Activated CD4-positive, alpha-beta memory T cell treated with anti-CD3 and anti-CD28 coated beads for 36 hours (primary cell): ENCODE data around the gene KCNE4. TPM values are rescaled to one million over a fixed set of nuclear protein-coding genes. Genes with fewer than 3 reads are reported as not detected.

Source experiments
- CTCF ChIA-PET: fragments of 350-600 bp; sonication (Branson Sonifier 250); formaldehyde crosslinking; loops from one replicate; lab custom pipeline; 2021; ENCODE audit warnings: antibody characterized with exemption, inconsistent platforms; lab: Charles Lee
- POLR2A ChIA-PET: fragments of 350-600 bp; sonication (Branson Sonifier 250); formaldehyde crosslinking; loops from one replicate; lab custom pipeline; 2021; ENCODE audit warnings: antibody characterized with exemption; lab: Charles Lee
- DNase-seq: peaks from one replicate; pipeline ENCODE4 v3.0.0-alpha.2; 2020
- H3K27ac Mint-ChIP-seq: one replicate; pipeline ENCODE4 v1.8.0; 2021; ENCODE audit warnings: mixed read lengths
- H3K27me3 Mint-ChIP-seq: one replicate; pipeline ENCODE4 v1.8.0; 2021; ENCODE audit warnings: mixed read lengths
- H3K36me3 Mint-ChIP-seq: one replicate; pipeline ENCODE4 v1.8.0; 2021; ENCODE audit warnings: mixed read lengths
- H3K4me1 Mint-ChIP-seq: one replicate; pipeline ENCODE4 v1.8.0; 2021; ENCODE audit warnings: low read depth, mixed read lengths
- H3K4me3 Mint-ChIP-seq: one replicate; pipeline ENCODE4 v1.8.0; 2021; ENCODE audit warnings: mild to moderate bottlenecking, mixed read lengths
- H3K9me3 Mint-ChIP-seq: one replicate; pipeline ENCODE4 v1.8.0; 2021; ENCODE audit warnings: mixed read lengths
- intact Hi-C: fragments of 100-400 bp; cut with micrococcal nuclease; formaldehyde crosslinking; loops from one replicate; pipeline ENCODE4 v1.15.1; 2023
- total RNA-seq, 2 experiments: library from RNA; stranded (reverse); gene quantifications; one replicate each; pipeline ENCODE4 v1.2.3, GENCODE V29; 2021

The KCNE4 gene
- total RNA-seq, 2 experiments from 2014 or later = not detected

- H3K27ac Mint-ChIP-seq = no peak overlapping the region
- no peak overlapping the region for H3K4me3 Mint-ChIP-seq
- ChIA-PET POLR2A (no interaction called here), CTCF (no interaction called here)
- no peak for DNase-seq
- H3K27me3 Mint-ChIP-seq = peaks cover 8% of the 10 kb centered on the region
- intact Hi-C loops = no loop called here
- no peaks in the 10 kb centered on the region for H3K36me3 Mint-ChIP-seq
- no peaks in the 10 kb centered on the region for H3K9me3 Mint-ChIP-seq
- H3K4me1 Mint-ChIP-seq = no peaks in the 10 kb centered on the region
These were observed 1.6 kb downstream of the KCNE4 start for GRCh38 chr2:223053484-223054192.

DNA sequence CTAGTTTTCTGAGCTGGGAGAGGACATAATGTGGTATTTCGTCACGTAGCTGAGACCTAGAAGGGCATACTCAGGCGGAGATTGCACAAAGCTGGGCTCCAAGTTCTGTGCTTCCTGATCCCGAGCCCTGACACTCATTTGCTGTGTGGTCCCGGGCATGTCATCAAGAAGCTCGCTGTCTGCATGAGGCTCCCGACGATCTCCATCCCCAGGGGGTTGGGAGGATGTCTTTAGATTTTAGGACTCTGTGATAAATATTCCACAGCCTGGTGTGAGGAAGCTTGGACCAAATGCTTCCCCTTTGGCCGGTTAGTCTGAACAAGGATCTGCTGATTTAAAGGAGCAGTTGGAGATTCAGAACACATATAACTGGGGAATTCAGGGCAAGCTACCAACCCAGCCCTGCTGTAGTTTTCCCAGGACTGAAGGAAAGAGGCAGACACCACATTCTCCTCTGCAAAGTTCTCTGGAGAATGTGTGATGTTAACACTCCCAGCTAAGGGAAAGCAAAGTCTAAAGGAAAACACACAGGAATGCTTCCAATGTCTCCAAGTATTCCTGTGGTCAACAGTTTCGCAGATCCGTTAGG is 2.3 kb downstream of the KCNE4 start:
- CTCF ChIA-PET = no interaction called here
- intact Hi-C loops = no loop called here
- DNase-seq = no peak
- no peak overlapping the region for H3K27ac Mint-ChIP-seq
- no peaks in the 10 kb centered on the region for H3K4me1 Mint-ChIP-seq
- H3K4me3 Mint-ChIP-seq = no peak overlapping the region
- POLR2A ChIA-PET = no interaction called here
- no peaks in the 10 kb centered on the region for H3K9me3 Mint-ChIP-seq
- peaks cover 8% of the 10 kb centered on the region for H3K27me3 Mint-ChIP-seq
- H3K36me3 Mint-ChIP-seq = no peaks in the 10 kb centered on the region

- POLR2A ChIA-PET = no interaction called here
- Mint-ChIP-seq H3K4me3 (no peak overlapping the region), H3K9me3 (no peaks in the 10 kb centered on the region), H3K27ac (no peak overlapping the region), H3K4me1 (no peaks in the 10 kb centered on the region), H3K36me3 (no peaks in the 10 kb centered on the region), H3K27me3 (peaks cover 8% of the 10 kb centered on the region)
- CTCF ChIA-PET = no interaction called here
- intact Hi-C loops = no loop called here
- no peak for DNase-seq
These were observed 3.1 kb downstream of the KCNE4 start for GRCh38 chr2:223055140-223055539.

- POLR2A ChIA-PET = no interaction called here
- Mint-ChIP-seq H3K4me1 (no peaks in the 10 kb centered on the region), H3K27me3 (peaks cover 7% of the 10 kb centered on the region), H3K27ac (no peak overlapping the region), H3K9me3 (no peaks in the 10 kb centered on the region), H3K4me3 (no peak overlapping the region), H3K36me3 (no peaks in the 10 kb centered on the region)
- intact Hi-C loops = no loop called here
- DNase-seq = no peak
- CTCF ChIA-PET = no interaction called here
These were observed 3.8 kb downstream of the KCNE4 start for GRCh38 chr2:223055836-223056235.

DNA sequence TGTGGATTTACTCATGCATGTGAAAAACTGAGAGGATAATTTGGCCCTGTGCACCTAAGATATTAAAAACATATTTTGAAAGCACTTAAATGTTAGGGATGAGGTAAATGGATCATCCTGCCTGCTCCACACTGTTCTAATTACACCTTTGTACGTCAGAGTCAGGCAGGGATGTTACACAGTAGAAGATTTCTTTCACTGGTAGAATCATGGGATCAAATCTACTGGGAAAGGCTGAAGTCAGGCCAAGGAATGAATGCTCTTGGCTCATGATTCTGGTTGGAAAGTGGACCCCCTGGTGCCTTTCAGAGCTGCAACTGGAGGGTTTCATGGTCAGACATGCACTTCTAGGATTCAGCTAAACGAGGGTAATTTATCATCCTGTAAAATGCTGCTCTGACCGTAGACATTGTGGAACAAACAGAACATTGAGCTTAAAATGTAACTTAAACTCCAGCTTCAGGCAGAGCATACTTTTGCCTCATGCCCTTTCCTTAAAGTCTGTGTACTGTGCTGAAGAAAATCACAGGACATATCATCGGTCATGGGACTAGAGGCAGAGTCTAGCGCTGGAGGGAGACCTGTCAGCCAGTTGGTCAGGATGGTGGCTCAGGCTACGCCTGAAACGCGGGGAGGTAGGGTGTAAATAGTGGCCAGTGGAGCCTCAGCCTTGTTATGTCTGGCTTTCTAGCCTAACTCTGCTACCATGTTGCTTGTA is 4.9 kb downstream of the KCNE4 start:
- peaks cover 3% of the 10 kb centered on the region for H3K27me3 Mint-ChIP-seq
- DNase-seq = no peak
- intact Hi-C loops = no loop called here
- H3K27ac Mint-ChIP-seq = no peak overlapping the region
- no peak overlapping the region for H3K4me3 Mint-ChIP-seq
- H3K9me3 Mint-ChIP-seq = no peaks in the 10 kb centered on the region
- no peaks in the 10 kb centered on the region for H3K36me3 Mint-ChIP-seq
- CTCF ChIA-PET = no interaction called here
- no peaks in the 10 kb centered on the region for H3K4me1 Mint-ChIP-seq
- POLR2A ChIA-PET = no interaction called here

DNA sequence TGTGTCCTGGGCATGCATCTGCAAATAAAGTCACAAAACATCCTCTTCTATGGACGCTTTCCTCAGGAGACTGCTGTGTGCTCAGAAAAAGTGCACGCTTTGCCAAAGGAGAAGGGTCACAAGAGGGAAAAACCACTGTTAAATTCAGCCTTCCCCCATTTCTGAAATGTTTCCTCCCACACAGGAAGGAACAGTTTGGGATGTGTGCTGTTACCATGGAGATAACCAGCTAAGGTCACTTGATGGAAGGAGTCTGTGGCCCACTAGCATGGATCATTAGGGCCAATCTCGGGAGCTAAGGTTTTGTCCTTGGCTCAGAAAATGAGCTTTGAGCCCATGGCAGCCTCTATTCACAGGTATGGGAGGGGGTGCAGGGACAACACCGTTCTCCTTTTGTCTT is 5.6 kb downstream of the KCNE4 start:
- ChIA-PET POLR2A (no interaction called here), CTCF (no interaction called here)
- no peaks in the 10 kb centered on the region for H3K9me3 Mint-ChIP-seq
- H3K27ac Mint-ChIP-seq = no peak overlapping the region
- intact Hi-C loops = no loop called here
- H3K27me3 Mint-ChIP-seq = peaks cover 2% of the 10 kb centered on the region
- no peaks in the 10 kb centered on the region for H3K36me3 Mint-ChIP-seq
- DNase-seq = no peak
- H3K4me3 Mint-ChIP-seq = no peak overlapping the region
- H3K4me1 Mint-ChIP-seq = no peaks in the 10 kb centered on the region

GRCh38 chr2:223058952-223059716 is 7.1 kb downstream of the KCNE4 start:
- intact Hi-C loops = no loop called here
- H3K4me1 Mint-ChIP-seq = no peaks in the 10 kb centered on the region
- CTCF ChIA-PET = no interaction called here
- DNase-seq = no peak
- POLR2A ChIA-PET = no interaction called here
- H3K9me3 Mint-ChIP-seq = no peaks in the 10 kb centered on the region
- H3K27me3 Mint-ChIP-seq = peaks cover 2% of the 10 kb centered on the region
- no peaks in the 10 kb centered on the region for H3K36me3 Mint-ChIP-seq
- no peak overlapping the region for H3K27ac Mint-ChIP-seq
- H3K4me3 Mint-ChIP-seq = no peak overlapping the region

DNA sequence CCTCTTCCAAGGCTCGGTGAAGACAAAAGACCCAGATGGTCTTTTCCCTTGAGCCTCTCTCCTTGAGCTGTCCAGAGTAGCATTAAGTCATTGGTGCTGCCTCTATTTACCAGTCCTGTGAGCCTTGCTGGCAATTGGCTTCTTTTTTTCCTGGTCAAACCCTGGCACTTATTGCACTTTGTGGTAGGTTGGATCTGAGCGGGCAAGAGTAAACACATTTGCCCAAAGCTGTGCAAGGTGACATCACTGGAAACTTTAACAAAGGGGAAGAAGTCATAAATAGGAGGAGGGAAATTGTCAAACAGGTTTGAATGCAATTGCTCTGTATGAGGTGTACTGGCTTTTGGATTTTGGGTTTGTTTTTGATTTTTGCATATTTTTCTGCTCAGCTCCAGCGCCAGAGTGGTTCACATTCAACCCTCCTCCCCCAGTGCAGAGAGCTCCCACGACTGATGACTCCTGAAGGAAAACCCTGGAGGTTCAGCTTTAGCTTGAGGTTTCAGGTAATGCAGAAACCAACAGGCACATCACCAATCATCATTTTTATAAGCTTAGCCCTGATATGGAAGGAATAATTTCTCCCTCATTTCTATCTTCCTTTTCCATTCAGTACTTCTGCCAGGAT is 8.3 kb downstream of the KCNE4 start:
- Mint-ChIP-seq H3K27me3 (peaks cover 2% of the 10 kb centered on the region), H3K9me3 (no peaks in the 10 kb centered on the region), H3K36me3 (no peaks in the 10 kb centered on the region), H3K4me1 (no peaks in the 10 kb centered on the region), H3K27ac (no peak overlapping the region), H3K4me3 (no peak overlapping the region)
- DNase-seq = no peak
- POLR2A ChIA-PET = no interaction called here
- intact Hi-C loops = no loop called here
- CTCF ChIA-PET = no interaction called here

- DNase-seq = no peak
- no peak overlapping the region for H3K4me3 Mint-ChIP-seq
- H3K36me3 Mint-ChIP-seq = no peaks in the 10 kb centered on the region
- no peak overlapping the region for H3K27ac Mint-ChIP-seq
- peaks cover 2% of the 10 kb centered on the region for H3K27me3 Mint-ChIP-seq
- H3K4me1 Mint-ChIP-seq = no peaks in the 10 kb centered on the region
- no peaks in the 10 kb centered on the region for H3K9me3 Mint-ChIP-seq
- POLR2A ChIA-PET = no interaction called here
- CTCF ChIA-PET = no interaction called here
- intact Hi-C loops = no loop called here
These were observed 10.4 kb downstream of the KCNE4 start for GRCh38 chr2:223062396-223062795.

GRCh38 chr2:223065107-223065506 is 13.1 kb downstream of the KCNE4 start:
- intact Hi-C loops = no loop called here
- DNase-seq = no peak
- CTCF ChIA-PET = no interaction called here
- no peaks in the 10 kb centered on the region for H3K9me3 Mint-ChIP-seq
- no peaks in the 10 kb centered on the region for H3K36me3 Mint-ChIP-seq
- H3K27ac Mint-ChIP-seq = no peak overlapping the region
- POLR2A ChIA-PET = no interaction called here
- H3K27me3 Mint-ChIP-seq = peaks cover 2% of the 10 kb centered on the region
- no peaks in the 10 kb centered on the region for H3K4me1 Mint-ChIP-seq
- H3K4me3 Mint-ChIP-seq = no peak overlapping the region

GRCh38 chr2:223066721-223067120 is 14.7 kb downstream of the KCNE4 start:
- DNase-seq = no peak
- H3K36me3 Mint-ChIP-seq = no peaks in the 10 kb centered on the region
- H3K9me3 Mint-ChIP-seq = no peaks in the 10 kb centered on the region
- H3K27ac Mint-ChIP-seq = no peak overlapping the region
- H3K27me3 Mint-ChIP-seq = no peaks in the 10 kb centered on the region
- ChIA-PET POLR2A (no interaction called here), CTCF (no interaction called here)
- intact Hi-C loops = no loop called here
- H3K4me1 Mint-ChIP-seq = no peaks in the 10 kb centered on the region
- H3K4me3 Mint-ChIP-seq = no peak overlapping the region

- no peaks in the 10 kb centered on the region for H3K36me3 Mint-ChIP-seq
- H3K27ac Mint-ChIP-seq = no peak overlapping the region
- DNase-seq = no peak
- H3K4me3 Mint-ChIP-seq = no peak overlapping the region
- H3K27me3 Mint-ChIP-seq = no peaks in the 10 kb centered on the region
- POLR2A ChIA-PET = no interaction called here
- H3K4me1 Mint-ChIP-seq = no peaks in the 10 kb centered on the region
- CTCF ChIA-PET = no interaction called here
- intact Hi-C loops = no loop called here
- H3K9me3 Mint-ChIP-seq = no peaks in the 10 kb centered on the region
These were observed 16.1 kb downstream of the KCNE4 start for GRCh38 chr2:223068071-223068470.
